HG03558 (cell line): ENCODE results near the gene MEG3.
"Not testable (repeated sequence)": the region's sequence is repeated elsewhere in the genome, so short reads cannot be mapped to it uniquely, and the experiment has no call there.

Experiments used
- ATAC-seq: cut with Tn5 transposase; IDR thresholded peaks from one replicate; pipeline ENCODE4 v1.9.1; 2021; ENCODE audit warnings: moderate number of reproducible peaks; ENCODE audit not compliant: unreplicated experiment; ENCODE audit errors: extremely low read depth

MEG3 gene

DNA sequence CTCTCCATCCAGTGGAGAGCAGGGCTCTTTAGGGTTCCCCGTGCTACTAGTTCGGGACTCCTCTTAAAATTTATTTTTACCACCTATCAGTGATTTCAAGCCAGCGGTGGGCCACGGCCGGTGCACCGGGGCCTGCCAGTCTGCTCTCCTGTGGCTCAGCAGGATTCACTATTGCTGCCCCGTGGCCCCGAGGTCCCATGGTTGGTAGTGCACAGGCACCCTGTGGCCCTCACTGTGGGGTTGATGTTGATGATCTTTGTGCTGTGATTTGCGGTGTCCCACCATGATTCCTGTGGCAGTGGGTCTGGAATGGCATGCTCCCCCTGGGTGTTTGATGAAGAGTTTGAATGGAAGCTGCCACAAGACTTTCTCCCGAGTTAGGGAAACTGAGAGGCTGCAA is 12.6 kb upstream of the MEG3 start:
- no peak for ATAC-seq

DNA sequence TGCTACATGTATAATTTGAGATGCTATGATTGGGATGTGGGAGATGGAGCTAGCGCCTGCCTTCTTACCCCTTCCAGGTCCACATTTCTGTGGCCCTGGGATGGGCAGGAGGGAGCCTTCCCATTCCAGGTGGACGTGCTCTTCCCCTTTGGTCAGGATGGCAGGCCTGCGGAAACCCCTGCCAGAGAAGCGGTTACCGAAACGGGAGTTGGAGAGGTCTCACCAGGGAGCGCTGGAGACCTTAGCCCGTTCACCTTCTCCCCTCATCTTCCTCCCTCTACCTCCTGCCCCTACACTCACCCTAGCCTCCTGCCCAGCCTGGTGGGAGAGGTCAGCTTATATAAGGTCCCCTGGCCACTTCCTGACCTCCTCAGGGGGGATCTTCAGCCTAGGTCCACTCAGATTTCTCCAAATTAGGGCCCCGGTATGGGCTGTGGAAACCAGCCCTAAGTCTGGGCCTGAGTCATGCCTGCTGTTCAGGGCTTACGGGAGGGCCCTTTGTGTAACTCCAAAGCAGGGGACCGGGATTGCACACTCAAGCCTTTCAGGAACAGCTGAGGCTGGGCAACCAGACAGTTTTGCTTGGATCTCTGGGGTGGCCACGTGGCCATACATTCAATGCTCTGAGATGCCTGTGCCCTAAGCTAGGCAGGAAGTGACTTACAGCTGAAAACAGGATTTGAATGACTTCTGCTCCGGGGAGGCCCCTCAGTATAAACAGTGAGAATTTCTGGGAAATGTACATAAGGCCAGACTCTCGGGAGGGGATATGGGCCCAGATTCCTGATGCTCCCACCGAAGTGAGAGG is 10.2 kb upstream of the MEG3 start:
- no peak for ATAC-seq

DNA sequence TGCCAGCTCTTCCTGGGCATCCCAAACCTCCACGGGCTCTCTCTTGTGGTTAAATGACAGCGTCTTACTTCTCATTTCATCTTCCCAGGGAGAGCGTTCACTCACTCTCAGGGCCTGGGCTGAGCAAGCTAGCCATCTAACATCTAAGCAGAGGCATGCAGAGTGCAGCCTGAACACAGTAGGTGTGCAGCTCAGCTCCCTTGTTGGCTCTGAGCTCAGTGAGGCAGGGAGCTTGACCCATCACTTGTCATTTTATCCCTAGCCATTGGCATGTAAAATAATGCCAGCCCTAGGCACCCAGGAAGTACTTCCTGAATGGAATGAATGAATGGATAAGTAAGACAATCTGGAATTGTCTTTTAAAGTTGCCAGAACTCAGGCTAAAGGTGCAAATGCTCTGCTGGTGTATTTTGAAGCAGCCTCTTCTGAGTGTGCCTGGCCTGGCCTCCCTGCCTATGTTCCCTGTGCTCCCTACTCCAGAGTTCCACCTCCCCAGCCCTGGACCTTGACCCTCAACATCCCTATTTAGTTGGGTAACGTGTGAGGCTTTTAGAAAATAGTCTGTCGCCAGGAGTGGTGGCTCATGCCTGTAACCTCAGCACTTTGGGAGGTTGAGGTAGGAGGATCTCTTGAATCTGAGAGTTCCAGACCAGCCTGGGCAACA is 9.5 kb upstream of the MEG3 start:
- ATAC-seq, result no peak

DNA sequence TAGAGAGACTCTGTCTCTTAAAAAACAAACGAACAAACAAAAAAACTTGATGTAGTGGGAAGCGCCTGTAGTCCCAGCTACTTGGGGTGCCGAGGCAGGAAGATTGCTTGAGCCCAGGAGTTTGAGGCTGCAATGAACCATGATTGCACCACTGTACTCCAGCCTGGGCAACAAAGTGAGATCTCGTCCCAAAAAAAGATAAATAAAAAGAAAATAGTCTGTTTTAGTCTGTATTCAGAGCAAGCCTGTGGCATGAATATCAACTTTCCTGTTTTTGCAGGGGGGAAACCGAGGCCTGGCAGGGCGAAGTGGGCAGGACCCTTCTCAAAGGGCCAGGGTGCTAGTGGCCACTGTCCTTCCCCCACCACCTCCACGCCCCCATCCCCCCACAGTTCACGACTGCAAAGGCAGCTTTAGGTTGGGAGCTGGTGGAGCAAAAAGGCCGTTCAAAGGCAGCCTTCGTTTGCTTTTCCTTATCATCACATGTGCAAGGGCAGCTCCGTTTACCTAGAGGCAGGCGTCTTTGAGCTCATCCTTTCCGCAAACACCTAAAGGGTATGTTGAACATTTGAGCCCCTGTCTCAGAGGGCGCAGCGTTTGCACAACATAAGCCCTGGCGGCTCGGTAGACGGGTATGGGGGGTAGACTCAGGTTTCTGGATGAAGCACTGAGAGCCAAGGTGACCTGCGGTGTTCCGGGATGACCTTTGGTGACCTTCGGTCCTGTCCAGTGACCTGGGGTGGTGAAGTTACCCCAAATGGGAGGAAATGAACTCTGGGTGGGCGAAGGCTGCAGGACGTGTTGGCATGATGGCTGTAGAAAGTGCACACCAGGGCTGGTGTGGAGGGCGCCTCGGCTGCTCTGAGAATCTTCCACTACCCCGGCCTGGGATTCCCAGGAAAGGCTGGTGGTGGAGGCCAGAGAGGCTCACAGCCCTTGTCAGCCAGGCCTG is 8.7 kb upstream of the MEG3 start:
- ATAC-seq, result no peak

DNA sequence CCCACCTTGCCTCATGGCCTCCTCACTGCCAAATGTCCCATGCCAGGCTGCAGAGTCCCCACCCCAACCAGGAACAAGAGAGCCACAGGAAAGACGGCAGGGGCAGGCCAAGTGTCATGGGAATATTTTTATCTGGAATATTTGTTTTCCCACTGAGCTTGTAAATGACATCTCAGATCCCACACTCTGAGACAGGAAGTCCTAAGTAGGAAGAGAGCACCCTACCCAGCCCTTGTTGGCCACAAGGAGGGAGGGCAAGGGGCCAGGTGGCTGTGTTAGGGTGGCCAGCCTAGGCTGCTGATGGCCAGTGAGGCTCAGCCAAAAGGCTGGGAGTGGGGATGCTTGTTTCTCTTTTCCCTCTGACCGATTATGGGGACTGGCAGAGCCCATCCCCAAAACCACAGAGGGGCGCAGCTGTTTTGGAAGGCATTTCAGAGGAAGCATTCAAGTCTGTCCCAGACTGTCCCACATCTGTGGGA is 7.7 kb upstream of the MEG3 start:
- ATAC-seq, result no peak

DNA sequence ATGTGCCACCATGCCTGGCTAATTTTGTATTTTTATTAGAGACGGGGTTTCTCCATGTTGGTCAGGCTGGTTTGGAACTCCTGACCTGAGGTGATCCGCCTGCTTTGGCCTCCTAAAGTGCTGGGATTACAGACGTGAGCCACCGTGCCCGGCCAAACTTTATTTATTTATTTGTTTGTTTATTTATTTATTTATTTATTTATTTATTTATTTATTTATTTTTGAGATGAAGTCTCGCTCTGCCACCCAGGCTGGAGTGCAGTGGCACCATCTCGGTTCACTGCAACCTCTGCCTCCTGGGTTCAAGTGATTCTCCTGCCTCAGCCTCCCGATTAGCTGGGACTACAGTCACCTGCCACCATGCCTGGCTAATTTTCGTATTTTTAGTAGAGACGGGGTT is 7.0 kb upstream of the MEG3 start:
- not testable (repeated sequence) for ATAC-seq

DNA sequence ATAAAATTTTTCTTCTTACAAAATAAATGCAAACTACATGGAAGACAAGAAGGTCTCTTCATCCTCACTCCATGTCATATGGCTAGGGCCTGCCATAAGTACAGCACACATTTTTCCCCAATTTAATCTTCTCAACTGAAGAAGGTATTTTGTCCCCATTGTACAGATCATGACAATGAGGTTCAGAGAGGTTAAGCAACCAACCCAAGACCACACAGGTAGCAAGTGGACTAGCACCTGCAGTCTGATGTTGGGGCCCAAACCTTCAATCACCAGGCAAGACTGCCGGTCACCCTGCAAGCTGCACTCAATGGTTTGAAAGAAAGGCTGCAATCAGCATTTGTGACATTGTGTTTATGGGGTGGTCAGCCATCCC is 6.5 kb upstream of the MEG3 start:
- no peak for ATAC-seq

DNA sequence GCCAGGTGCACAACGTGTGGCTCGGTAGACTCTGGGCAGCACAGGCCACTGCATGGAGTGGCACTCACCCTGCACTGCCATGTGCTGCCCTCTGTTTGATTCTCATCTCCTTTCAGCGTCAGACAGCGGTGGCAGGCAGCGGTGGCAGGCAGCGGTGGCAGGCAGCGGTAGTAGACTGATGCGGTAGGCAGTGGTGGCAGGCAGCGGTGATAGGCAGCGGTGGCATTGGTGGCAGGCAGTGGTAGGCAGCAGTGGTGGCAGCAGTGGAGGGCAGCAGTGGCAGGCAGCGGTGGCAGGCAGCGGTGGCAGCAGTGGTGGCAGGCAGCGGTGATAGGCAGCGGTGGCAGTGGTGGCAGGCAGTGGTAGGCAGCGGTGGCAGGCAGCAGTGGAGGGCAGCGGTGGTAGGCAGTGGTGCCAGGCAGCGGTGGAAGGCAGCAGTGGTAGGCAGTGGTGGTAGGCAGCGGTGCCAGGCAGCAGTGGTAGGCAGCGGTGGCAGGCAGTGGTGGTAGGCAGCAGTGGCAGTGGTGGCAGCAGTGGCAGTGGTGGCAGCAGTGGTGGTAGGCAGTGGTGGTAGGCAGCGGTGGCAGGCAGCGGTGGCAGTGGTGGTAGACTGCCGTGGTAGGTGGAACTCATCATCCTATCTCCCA is 6.0 kb upstream of the MEG3 start:
- no peak for ATAC-seq

DNA sequence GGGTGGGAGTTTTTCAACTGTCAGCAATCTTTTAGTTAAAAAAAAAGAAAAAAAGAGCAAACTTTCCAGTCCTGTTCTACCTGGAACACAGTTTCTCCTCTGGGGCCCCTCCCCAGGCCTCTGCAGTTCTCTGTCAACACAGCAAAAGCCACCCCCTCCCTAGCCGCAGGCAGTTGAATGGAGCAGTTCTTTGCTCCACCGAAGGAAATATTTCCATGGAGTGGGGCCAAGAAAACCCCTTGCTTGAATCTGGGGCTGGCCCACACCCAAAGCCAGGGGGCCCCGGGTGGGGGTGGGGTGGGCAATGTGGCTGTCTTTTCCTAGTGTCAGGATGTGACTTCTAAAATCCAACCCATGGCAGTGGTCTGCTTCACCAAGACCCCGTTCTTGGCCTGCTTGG is 5.0 kb upstream of the MEG3 start:
- ATAC-seq, result no peak

DNA sequence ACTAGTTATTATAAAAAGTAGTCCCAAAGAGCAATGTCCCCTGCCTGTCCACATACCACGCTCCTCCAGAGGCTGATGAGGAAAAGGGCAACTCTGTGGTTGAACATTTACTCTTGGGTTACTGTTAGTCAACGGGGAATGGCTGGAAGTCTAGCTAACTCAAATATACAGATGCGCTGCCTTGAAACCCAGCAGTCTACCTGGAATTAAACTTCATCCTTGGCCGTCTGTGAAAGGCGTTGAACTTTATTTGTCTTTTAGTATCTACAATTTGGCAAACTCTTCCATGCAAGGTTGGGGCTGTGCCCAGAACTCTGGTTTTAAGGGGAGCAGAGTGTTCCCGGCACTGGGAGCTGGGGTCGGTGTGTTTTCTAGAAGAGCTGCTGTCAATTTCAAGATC is 3.9 kb upstream of the MEG3 start:
- no peak for ATAC-seq

DNA sequence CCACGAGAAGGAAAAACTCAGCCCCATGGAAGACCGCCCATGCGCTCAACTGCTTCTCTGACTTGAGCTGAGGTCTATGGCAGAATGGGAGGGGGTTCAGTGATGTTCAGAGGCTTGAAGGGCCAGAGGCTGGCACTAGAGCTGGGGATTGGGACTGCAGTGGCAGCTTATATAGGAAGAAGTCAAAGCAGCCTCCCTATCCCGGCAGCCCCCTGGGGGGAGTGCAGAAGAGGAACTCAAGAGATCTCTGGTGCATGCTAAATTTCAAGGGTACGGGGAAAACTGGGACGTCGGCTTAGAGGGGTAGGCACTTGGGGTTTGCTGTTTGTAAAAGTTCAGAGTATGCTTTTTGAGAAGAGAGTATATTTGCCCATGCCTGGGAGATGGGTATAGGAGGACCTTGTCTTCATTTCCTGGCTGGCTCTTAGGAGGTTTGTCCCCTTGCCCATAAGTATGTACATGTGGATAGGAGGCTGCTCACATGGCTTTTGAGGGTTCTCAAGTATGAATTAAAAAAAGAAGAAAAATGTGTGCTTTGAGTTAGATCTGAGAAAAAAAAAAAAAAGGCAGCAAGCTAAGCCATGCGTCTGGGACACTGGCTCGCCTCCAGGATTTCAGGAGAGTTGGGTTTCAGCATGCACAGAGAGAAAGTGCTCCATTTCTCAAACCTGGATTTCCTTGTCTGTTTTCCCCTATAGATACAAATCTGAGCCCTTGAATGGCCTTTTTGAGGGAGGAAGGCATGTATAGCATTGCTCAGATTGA is 3.2 kb upstream of the MEG3 start:
- no peak for ATAC-seq

DNA sequence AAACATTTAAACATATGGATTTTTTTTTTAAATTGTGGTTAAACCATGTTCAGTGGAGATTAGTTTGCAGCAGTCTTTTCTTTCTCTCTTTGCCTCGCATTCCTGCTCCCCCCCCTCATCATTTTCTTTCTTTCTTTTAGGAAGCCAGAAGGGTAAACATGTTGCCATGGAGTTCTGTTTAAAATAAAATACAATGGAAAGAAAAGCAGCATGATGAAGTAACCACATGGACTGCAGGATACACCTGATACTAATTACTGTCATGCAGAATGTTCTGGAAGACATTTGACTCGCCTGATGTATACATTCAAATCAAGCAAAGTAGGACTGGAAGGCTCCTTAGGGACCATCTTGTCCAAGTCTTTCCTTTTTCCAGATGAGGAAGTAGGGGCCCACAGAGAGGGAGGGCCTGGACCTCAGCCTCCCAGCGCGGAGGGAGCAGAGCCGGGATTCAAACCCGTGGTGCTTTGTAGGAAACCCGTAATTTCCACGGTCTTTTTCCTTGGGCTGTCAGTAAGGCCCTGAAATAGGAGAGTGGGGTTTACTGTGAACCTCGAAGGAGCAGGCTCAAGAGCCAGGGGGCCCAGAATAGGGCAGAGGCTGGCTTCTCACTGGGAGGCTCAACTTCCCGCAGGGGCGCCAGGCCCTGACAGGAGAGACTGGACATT is 2.4 kb upstream of the MEG3 start:
- no peak for ATAC-seq

DNA sequence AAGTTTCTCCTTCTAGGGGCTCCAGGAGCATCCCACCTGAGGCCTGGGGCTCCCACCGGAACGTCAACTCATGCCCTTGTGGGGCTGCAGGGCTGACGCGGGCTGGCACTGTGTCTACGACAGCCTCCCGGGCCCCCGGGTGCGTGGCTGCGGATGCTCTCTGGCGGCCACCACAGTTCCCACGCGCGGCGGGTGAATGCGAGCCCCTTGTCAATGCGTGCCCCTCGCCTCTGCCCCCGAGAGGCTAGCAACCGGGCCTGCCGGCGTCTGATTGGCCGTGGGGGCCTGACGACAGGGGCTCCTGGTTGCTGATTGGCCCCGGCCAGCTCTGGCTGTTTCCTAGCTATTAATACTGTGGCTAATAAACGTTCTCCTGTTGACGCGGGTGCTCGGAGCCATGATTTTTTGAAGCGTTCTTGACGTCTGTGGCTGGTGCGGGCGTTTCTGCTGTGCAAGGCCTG is 1.8 kb upstream of the MEG3 start:
- ATAC-seq, result no peak

DNA sequence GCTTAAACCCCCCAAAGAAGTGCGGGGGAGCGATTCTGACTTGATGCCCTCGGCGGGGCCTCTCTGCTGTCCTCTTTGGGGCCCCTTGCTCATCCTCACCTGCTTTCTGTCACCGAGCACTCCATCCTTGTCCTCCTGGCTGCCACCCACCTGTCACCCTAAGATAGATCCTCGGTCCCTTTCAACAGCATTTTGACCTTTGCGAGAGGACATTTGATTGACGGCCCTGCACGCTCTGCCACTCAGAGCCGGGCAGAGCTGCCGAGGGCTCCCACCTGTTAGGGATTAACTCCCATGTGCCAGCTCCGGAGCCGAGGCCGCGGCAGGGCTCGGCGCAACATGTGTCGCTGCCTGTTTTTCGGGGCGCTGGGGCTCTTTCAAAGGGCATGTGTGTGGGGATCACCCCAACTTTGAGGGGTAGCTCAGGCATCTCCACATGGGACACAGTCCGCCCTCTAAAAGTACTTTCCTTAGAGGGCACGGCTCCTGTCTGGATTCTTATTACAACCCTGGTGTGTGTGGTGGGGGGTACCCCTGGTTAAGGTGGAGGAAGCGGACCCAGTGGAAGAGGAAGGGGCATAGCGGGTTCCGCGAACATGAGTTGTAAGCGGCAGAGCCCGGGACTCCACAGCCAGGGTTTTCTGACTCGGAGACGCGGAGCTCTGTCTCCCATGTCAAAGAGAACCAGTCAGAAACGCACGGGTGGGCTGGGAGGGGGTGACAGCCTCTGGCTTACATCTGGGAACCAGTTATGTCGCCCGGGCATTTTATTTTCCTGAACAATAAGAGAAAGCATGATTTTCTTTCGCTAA is 811 bp upstream of the MEG3 start:
- ATAC-seq, result no peak

DNA sequence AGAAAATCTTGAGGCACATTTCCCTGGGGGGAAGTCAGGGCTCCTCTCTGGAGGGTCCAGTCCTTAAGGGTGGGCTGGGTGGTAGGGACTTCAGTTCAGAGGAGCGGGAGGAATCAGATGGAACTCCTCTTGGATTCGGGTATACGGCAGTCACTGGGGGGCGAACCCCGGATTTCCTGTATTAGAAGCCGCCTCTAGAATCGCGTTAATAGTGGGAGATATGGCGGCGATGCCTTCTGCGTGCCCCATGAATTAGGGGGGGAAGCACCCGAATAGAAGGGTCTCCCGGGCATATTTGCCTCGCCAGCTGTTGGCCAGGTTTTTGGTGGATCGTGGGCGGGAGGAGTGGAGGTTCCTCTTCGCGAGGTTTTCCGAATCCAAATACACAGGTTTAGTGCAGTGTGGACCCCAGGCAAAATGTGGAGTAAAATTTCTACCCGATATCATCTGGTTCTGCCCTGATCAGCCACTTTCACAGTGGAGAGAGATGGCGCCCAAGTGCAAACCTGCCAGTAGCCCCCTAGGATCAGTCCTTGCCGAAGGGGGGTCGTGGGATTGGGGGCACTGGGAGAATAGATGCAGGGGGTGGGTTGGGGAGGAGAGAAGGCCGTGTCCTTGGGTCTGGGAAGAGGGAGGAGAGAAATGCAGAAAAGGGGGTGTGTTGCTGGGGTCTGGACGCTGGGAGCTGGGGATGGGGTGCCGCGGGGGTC is 628 bp downstream of the MEG3 start:
- no peak for ATAC-seq

DNA sequence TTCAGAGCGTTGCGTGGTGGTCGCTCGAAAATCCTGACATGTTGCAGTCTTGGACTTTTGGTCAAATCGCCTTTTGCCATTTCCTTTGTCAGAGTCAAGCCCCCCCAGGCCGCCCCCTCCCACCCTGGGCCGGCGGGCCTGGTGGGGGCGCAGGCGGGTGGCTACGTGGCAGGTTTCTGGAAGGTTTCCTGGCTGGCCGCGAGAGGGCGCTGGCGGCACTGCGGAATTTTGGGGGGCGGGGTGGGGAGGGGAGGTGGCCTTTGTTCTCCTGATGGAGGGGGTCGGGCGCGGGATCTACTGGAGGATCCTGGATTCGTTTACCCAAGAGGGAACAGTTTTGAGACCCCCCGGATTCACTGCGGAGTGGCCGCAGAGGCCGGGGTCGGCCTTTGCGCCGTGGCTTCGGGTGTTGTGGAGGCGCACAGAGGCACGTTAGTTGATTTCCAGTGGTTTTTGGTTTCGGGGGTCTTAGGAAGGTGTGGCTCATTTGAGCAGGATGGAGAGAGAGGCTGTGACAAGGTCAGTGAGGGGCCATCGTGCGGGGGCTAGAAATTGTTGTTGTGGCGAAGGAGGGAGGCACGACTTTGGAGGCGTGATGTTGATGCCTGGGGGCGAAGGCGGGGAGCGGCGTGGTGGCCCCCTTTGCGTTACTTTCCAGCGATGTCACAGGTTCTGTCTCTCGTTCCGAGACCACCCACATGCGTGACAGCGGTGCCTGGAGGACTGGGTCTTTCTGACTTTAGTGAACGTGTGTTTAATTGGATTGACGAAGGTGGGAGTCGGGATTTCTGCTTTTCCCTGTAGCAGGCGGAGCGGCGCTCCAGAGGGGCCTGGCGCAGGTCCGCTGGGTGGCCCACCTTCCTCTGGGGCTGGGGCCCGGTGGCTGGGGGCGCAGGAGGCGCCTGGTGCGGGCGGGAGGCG is 1.4 kb downstream of the MEG3 start:
- ATAC-seq, result no peak
